Esophagus muscularis mucosa (tissue), 3 donors: ENCODE measurements around the gene ACVR2B.

Experiments
- CTCF ChIP-seq, 3 experiments: fragments of 200-600 bp in 2 of 3; fragments of 450-650 bp in 1 of 3; sonication (generic) in 2 of 3; IDR thresholded peaks; one replicate each; pipeline ENCODE4 v1.5.1; 2017 to 2019; ENCODE audit warnings: antibody characterized with exemption in 3 of 3, mild to moderate bottlenecking in 2 of 3, moderate library complexity in 1 of 3
- POLR2A ChIP-seq: fragments of 450-650 bp; IDR thresholded peaks from one replicate; pipeline ENCODE4 v1.6.1; 2017; ENCODE audit warnings: antibody characterized with exemption, moderate library complexity, mild to moderate bottlenecking, low read depth
- POLR2AphosphoS5 ChIP-seq, 2 donors: sonication (generic); formaldehyde crosslinking; IDR thresholded peaks; one replicate each; pipeline ENCODE4 v1.6.1; 2017; ENCODE audit warnings: antibody characterized with exemption in 2 of 2

GRCh38 chr3:38475716-38476115 is 22.0 kb downstream of the ACVR2B start:
- no peak for TF ChIP-seq CTCF (IDR thresholded peaks at IDR 0.05)
- no peak for TF ChIP-seq POLR2A
- TF ChIP-seq POLR2AphosphoS5 (IDR thresholded peaks at IDR 0.05): no peak
